D721Med (cell line): ENCODE measurements around the gene STXBP5L.
"Not testable (repeated sequence)": the region's sequence is repeated elsewhere in the genome, so short reads cannot be mapped to it uniquely, and the experiment has no call there.

ENCODE experiments used
- DNase-seq: peaks from one replicate; pipeline ENCODE4 v3.0.0; 2011; ENCODE audit warnings: low spot score; ENCODE audit not compliant: insufficient read length
- FAIRE-seq: peaks from 2 replicates; lab custom pipeline; 2011; peaks lifted over from hg19 to GRCh38; lab: Jason Lieb, UNC
- TF ChIP-seq, protein P1 (sequence below): IDR thresholded peaks from 2 replicates; pipeline ENCODE4 v1.5.1; 2012; ENCODE audit warnings: mild to moderate bottlenecking, control low read depth; ENCODE audit not compliant: insufficient read depth; ENCODE audit errors: missing control alignments

The STXBP5L gene

DNA sequence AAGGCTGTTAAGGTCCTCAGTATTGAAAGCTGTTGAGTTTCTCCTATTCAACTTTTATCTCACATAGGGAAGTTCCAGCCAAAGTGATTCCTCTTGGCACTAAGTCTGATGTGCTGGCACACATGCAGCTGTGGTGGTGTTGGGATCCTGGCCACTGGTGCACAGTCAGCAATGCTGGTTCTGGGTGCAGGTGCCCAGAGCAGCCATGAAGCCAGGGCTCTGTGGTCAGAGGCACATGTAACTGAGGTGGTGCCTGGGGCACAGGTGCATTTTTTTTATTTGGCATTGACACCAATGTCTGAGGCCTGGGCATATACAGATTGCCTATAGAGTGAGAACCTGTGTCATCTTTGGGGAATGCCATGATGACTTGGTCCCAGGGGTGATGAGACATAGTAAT is 366.4 kb downstream of the STXBP5L start:
- DNase-seq, result no peak
- TF ChIP-seq, protein P1, sequence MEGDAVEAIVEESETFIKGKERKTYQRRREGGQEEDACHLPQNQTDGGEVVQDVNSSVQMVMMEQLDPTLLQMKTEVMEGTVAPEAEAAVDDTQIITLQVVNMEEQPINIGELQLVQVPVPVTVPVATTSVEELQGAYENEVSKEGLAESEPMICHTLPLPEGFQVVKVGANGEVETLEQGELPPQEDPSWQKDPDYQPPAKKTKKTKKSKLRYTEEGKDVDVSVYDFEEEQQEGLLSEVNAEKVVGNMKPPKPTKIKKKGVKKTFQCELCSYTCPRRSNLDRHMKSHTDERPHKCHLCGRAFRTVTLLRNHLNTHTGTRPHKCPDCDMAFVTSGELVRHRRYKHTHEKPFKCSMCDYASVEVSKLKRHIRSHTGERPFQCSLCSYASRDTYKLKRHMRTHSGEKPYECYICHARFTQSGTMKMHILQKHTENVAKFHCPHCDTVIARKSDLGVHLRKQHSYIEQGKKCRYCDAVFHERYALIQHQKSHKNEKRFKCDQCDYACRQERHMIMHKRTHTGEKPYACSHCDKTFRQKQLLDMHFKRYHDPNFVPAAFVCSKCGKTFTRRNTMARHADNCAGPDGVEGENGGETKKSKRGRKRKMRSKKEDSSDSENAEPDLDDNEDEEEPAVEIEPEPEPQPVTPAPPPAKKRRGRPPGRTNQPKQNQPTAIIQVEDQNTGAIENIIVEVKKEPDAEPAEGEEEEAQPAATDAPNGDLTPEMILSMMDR, result no peak
- FAIRE-seq, result no peak

DNA sequence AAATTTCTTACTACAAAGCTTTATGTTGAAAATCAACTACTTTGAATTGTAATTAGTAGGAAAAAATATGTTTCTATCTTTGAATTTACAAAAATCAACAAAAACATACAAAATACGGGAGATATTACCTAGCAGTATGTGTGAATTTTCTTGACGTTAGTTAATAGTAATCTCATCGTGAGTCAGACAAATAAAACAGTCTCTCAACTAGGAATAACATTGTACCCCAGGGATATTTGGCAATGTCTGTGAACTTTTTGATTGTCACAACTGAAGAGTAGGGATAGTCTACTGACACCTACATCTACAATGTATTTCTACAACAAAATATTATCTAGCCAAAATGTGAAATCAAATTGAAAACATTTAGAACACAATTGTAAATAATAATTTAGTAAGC is 387.4 kb downstream of the STXBP5L start:
- DNase-seq (no peak), FAIRE-seq (no peak)
- TF ChIP-seq, protein P1, result no peak

DNA sequence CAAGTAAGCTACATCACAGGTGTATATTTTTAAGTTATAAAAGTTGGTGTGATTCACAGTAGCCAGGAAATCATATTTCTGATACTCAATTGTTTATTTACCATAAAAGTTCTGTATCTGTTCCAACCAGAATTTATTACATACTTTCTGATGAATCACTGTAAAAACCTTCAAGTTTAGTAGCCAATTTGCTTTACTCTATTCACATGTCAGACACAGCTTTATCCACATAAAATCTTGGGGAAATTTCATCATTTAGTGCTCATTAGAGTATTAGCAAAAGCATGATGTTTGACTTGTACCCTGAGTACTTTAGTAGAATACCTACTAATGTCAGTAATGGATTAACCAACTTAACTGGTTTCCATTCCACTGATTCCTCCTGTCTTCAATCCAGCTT is 388.0 kb downstream of the STXBP5L start:
- FAIRE-seq (no peak), DNase-seq (no peak)
- TF ChIP-seq, protein P1, result no peak

DNA sequence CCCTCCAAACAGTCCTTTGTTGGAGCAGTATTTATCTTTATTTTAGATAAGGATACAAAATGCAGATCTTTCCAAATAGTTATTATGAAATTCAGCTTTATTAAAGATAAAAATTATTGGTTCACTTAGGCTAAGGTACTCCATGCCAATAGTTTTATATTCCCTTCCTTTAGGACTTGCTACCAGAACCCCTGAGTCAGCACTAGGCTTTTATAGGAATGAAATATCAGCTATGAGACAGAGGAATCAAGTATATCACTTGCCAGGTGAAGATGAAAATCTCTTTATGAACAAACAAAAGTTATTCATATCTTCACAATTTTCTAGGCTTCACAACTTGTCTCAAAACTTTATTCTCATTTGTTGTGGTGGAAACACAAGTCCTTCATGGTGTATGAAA is 416.3 kb downstream of the STXBP5L start:
- no peak for FAIRE-seq
- TF ChIP-seq, protein P1, result no peak
- no peak for DNase-seq

DNA sequence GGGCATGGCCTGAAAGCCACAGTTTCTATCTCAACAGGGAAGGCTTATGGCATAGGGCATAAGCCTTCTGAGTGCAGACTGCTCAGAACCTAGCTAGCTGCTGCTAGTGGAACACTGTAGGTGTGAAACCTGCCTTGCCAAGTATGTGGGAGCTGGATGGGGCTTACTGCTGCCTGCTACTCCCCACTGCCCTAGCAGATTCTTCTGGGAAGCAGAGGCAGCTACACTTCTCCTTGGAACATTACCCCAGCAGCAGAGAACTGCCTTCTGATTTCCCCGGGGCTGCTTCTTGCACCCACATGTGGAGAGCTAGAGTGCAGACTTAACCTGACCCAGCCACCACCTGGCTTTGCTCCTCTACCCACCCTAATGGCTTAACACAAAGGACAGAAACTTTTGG is 422.1 kb downstream of the STXBP5L start:
- FAIRE-seq (no peak), DNase-seq (no peak)
- TF ChIP-seq, protein P1, result no peak

DNA sequence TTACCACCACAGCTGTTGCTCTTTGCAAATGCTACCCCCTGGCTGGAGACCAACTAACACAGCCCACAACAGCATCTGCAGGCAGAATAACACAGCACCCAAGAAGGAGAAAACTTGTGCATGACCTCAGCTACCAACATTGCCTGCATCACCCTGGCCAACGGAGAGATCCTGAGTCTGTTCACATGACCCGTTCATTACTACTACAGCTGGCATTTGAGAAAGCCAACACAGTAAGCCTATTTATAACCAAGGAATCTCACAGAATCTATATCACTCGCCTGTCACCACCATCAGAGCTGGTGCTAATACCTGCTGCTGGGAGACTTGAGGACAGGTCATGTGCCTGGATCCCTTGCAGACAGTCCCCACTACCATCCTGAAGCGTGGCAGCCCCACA is 422.6 kb downstream of the STXBP5L start:
- FAIRE-seq, result no peak
- no peak for DNase-seq
- TF ChIP-seq, protein P1, result no peak

DNA sequence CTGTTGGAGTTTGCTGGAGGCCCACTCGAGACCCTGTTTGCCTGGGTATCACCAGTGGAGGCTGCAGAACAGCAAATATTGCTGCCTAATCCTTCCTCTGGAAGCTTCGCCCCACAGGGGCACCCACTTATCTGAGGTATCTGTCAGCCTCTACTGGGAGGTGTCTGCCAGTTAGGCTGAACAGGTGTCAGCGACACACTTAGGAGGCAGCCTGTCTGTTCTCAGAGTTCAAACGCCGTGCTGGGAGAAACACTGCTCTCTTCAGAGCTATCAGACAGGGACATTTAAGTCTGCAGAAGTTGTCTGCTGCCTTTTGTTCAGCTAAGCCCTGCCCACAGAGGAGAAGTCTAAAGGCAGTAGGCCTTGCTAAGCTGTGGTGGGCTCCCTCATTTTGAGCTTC is 448.0 kb downstream of the STXBP5L start:
- DNase-seq, FAIRE-seq: not testable (repeated sequence)

DNA sequence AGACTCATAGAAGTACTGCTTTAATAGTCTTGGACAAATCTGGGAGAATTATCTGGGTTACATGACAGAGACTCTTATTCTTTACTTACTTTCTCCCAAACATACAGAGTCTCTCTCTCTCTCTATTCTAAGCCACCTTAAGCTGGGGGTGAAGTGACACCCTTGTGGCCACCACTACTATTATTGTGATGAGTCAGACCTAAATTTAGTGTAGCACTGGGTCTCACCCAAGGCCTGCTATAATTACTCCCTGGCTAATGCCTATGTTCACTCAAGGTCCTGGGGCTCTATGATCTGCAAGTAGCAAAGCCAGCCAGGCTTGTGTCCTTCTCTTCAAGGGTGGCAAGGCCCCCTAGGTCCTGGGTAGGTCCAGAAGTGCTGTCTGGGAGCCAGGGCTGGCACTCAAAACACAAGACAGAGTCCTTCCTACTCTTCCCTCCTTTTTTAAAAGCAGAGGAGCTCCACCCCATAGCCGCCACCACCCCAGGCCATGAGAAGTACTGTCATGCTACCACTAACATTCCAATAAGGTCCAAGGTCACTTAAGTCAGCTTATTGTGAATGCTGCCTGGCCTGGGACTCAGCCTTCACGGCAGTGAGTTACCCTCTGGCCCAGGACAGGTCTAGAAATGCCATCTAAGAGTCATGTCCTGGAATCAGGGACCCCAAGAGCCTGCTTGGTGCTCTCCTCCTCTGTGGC is 454.2 kb downstream of the STXBP5L start:
- TF ChIP-seq, protein P1, result no peak
- FAIRE-seq (no peak), DNase-seq (no peak)

DNA sequence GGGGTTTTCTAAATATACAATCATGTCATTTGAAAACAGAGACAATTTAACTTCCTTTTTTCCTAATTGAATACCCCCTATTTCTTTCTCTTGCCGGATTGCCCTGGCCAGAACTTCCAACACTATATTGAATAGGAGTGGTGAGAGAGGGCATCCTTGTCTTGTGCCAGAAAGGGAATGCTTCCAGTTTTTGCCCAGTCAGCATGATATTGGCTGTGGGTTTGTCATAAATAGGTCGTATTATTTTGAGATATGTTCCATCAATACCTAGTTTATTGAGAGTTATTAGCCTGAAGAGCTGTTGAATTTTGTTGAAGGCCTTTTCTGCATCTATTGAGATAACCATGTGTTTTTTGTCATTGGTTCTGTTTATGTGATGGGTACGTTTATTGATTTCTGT is 480.3 kb downstream of the STXBP5L start:
- not testable (repeated sequence) for DNase-seq, FAIRE-seq

DNA sequence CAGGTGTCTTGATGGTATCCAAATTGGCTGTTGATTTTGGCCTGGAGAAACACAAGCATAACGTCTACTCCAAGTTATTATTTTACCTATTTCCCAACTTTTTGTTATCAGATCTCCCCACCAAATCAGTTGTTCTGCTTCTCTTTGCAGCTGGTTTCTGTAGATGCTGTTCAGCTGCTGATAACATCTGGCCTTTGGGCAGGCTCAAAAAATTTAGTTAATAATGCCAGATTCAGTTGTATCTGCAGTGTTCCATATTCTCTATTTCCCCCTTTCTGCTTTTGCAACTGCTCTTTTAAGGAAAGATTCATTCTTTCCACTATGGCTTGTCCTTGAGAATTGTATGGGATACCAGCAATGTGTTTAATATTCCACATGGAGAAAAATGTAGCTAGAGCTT is 488.0 kb downstream of the STXBP5L start:
- not testable (repeated sequence) for FAIRE-seq, DNase-seq

DNA sequence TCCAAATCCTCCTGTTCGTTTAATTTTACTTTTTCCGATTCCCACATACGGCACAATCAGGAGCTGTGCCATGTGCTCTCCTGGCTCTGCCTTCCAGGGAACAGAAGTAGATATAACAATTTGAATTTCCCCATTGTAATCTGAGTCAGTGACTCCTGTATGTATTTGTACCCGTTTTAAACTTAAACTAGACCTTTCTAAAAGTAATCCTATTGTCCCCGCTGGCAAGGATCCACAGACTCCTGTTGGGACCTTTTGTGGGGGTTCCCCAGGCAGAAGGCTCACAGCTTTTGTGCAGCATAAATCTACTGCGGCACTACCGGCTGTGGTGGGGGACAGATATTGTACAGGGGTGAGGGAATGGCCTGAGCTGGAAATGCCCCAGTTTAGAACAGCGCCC is 490.0 kb downstream of the STXBP5L start:
- FAIRE-seq, DNase-seq: not testable (repeated sequence)
